Adipocyte (in vitro differentiated cells): ENCODE results near the gene INTU.
"Not testable (repeated sequence)": the region's sequence is repeated elsewhere in the genome, so short reads cannot be mapped to it uniquely, and the experiment has no call there.

Experiments
- DNase-seq: peaks from one replicate; pipeline ENCODE4 v3.0.0-alpha.2; 2015; ENCODE audit warnings: low read depth
- H3K27me3 ChIP-seq: replicated peaks from 2 replicates; pipeline ENCODE4 v1.7.0; 2013; ENCODE audit warnings: mild to moderate bottlenecking, low read length, moderate library complexity; ENCODE audit not compliant: control insufficient read depth, insufficient read depth
- H3K36me3 ChIP-seq: 2 replicates; pipeline ENCODE4 v1.7.0; 2013; ENCODE audit warnings: low read length, mild to moderate bottlenecking, moderate library complexity; ENCODE audit not compliant: control insufficient read depth, insufficient read depth, severe bottlenecking
- H3K4me1 ChIP-seq: 2 replicates; pipeline ENCODE4 v1.7.0; 2013; ENCODE audit warnings: mild to moderate bottlenecking, low read length, moderate library complexity; ENCODE audit not compliant: control insufficient read depth, insufficient read depth
- H3K4me3 ChIP-seq: 2 replicates; pipeline ENCODE4 v1.7.0; 2013; ENCODE audit warnings: mild to moderate bottlenecking, low read length, moderate library complexity
- H3K9ac ChIP-seq: 2 replicates; pipeline ENCODE4 v1.7.0; 2013; ENCODE audit warnings: mild to moderate bottlenecking, low read length, moderate library complexity
- H3K9me3 ChIP-seq: 2 replicates; pipeline ENCODE4 v1.7.0; 2013; ENCODE audit warnings: mild to moderate bottlenecking, low read length, moderate library complexity; ENCODE audit not compliant: control insufficient read depth

The INTU gene

GRCh38 chr4:127632420-127633403 lies at the start of gene INTU:
TSS of gene INTU (plus strand) at chr4:127632957. CDS start at chr4:127633035, 78 bp downstream.
- DNase-seq, result peak; percentile 99
- H3K4me1 ChIP-seq, result peaks cover 10% of the 10 kb centered on the region
- H3K9ac ChIP-seq, result peak within 1 kb of the TSS; percentile 87
- no peaks in the 10 kb centered on the region for H3K27me3 ChIP-seq
- H3K36me3 ChIP-seq, result no peaks in the 10 kb centered on the region
- H3K4me3 ChIP-seq, result peak within 1 kb of the TSS; percentile 90
- no peaks in the 10 kb centered on the region for H3K9me3 ChIP-seq

DNA sequence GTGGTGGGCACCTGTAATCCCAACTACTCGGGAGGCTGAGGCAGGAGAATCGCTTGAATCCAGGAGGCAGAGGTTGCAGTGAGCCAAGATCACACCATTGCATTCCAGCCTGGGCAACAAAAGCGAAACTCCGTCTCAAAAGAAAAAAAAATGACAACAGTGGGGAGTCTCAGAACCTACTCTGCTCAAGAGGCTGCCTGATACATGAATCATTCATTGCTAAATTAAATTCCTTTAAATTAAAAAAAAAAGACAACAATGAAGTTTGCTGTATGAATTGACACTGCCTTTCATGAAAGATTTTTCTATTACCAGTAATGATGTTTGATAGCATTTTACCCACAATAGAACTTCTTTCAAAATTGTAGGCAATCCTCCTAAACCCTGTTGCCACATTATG lies 46.3 kb upstream of the INTU start:
- not testable (repeated sequence) for DNase-seq, H3K4me1 ChIP-seq, H3K27me3 ChIP-seq, H3K9me3 ChIP-seq, H3K4me3 ChIP-seq, H3K9ac ChIP-seq, H3K36me3 ChIP-seq

GRCh38 chr4:127586922-127587571 lies 45.7 kb upstream of the INTU start:
- no peaks in the 10 kb centered on the region for H3K36me3 ChIP-seq
- peaks cover 8% of the 10 kb centered on the region for H3K4me1 ChIP-seq
- H3K27me3 ChIP-seq, result no peaks in the 10 kb centered on the region
- no peaks in the 10 kb centered on the region for H3K9me3 ChIP-seq
- no peak overlapping the region for H3K9ac ChIP-seq
- no peak overlapping the region for H3K4me3 ChIP-seq
- DNase-seq, result peak; percentile 66

DNA sequence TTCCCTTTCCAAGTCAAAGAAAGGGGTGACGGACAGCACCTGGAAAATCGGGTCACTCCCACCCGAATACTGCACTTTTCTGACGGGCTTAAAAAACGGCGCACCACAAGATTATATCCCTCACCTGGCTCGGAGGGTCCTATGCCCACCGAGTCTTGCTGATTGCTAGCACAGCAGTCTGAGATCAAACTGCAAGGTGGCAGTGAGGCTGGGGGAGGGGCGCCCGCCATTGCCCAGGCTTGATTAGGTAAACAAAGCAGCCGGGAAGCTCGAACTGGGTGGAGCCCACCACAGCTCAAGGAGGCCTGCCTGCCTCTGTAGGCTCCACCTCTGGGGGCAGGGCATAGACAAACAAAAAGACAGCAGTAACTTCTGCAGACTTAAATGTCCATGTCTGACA lies 43.6 kb upstream of the INTU start:
- H3K27me3 ChIP-seq, H3K9me3 ChIP-seq, H3K9ac ChIP-seq, DNase-seq, H3K4me1 ChIP-seq, H3K4me3 ChIP-seq, H3K36me3 ChIP-seq: not testable (repeated sequence)

- DNase-seq, result no peak
- Histone ChIP-seq H3K36me3 (no peaks in the 10 kb centered on the region), H3K4me1 (no peaks in the 10 kb centered on the region), H3K27me3 (no peaks in the 10 kb centered on the region), H3K9me3 (no peaks in the 10 kb centered on the region), H3K9ac (no peak overlapping the region), H3K4me3 (no peak overlapping the region)
Observed at GRCh38 chr4:127598656-127599055, 34.1 kb upstream of the INTU start.

DNA sequence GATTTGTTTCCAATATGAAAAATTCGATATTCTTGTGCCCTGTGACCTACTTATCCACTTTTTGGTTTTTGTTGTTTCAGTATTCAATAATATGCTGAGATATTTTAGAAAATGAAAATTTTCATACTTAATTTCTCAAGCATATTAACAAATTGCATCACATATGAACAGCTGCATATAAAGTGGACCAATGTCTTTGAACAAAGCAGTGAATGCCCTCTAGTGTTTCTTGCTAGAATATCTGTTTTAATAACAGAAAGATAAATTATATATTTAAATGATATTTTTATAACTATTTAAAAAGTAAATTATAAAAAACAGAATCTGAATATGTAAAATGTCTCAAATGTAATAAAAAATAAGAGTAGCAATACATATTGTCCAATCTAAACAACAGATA lies 31.7 kb upstream of the INTU start:
- no peaks in the 10 kb centered on the region for H3K4me1 ChIP-seq
- H3K36me3 ChIP-seq, result no peaks in the 10 kb centered on the region
- DNase-seq, result peak; percentile 78
- no peak overlapping the region for H3K4me3 ChIP-seq
- H3K27me3 ChIP-seq, result no peaks in the 10 kb centered on the region
- no peaks in the 10 kb centered on the region for H3K9me3 ChIP-seq
- H3K9ac ChIP-seq, result no peak overlapping the region

DNA sequence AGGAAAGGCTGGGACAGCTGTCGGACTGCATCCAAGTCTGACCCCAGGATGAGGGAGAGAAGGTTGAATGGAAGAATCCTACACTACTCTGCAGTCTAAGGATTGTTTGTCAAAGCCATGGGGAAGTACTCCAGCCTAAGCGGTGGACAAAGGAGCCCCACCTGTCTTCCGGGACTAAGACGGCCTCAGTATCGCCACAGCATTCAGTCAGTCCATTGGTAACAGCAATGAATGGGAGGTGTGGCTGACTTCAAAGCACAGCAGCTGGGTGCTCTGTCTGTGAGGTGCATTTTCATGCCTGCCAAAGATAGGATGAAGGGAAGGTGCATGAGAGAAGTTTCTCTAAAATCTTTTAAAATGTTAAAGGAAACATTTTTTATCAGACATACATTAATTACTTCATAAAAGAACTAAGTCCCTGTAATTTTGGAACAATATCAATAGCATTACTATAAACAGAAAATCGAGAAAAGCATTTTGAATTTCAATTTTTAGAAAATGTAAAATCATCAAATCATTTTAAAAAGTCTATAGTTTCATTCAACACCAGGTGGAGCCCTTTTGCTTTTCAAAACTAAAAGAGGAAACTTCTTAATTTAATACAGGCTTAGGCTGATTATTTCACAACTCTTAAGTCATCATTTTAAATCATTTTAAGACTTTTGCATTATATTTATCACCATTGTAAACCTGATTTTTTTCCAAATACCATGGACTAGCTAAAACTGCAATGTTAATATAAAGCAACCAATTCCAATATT lies 27.6 kb upstream of the INTU start:
- Histone ChIP-seq H3K9me3 (no peaks in the 10 kb centered on the region), H3K9ac (no peak overlapping the region), H3K36me3 (no peaks in the 10 kb centered on the region), H3K4me3 (no peak overlapping the region), H3K27me3 (no peaks in the 10 kb centered on the region), H3K4me1 (no peaks in the 10 kb centered on the region)
- DNase-seq, result peak; percentile 89

DNA sequence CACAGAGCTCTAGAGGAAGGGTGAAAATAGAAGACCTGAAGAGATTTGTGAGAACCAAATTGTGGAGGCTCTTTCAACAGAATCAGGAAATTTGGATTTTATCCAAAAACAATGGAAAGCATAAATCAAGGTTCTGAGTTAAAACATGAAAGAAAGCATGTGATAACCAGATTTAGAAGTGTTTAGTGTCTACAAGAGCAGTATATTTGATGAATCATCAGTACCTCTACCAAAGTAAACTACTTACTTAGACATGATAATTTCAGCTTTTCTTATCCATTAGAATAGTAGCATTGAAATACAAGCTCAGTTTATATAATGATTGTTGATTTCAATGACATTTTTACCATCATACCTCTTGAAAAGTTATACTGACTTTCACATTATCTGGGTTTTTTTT lies 25.9 kb upstream of the INTU start:
- Histone ChIP-seq H3K36me3 (no peaks in the 10 kb centered on the region), H3K27me3 (no peaks in the 10 kb centered on the region), H3K4me1 (no peaks in the 10 kb centered on the region), H3K4me3 (no peak overlapping the region), H3K9ac (no peak overlapping the region), H3K9me3 (no peaks in the 10 kb centered on the region)
- no peak for DNase-seq

DNA sequence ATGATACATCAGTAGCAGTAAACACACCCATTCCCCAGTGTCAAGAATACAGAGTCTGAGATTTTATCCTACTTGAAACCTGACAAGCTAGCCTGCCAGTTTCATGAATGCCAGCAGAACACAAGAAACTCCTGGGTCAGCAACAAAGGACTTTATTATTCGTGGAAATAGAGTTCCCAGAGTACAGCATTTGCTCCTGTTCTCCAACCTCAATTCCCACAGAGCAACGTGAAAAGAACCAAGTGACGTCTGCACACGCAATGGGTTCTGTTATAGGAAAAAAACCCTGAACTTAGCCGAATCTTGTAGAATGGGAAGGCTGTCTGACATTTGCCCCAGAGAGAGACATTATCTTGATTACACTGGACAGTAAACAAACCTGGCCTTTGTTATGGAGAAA lies 23.3 kb upstream of the INTU start:
- H3K4me3 ChIP-seq, result no peak overlapping the region
- no peaks in the 10 kb centered on the region for H3K9me3 ChIP-seq
- no peak for DNase-seq
- no peaks in the 10 kb centered on the region for H3K4me1 ChIP-seq
- no peaks in the 10 kb centered on the region for H3K36me3 ChIP-seq
- H3K27me3 ChIP-seq, result peaks cover under 1% of the 10 kb centered on the region
- H3K9ac ChIP-seq, result no peak overlapping the region

- Histone ChIP-seq H3K9ac (no peak overlapping the region), H3K4me1 (no peaks in the 10 kb centered on the region), H3K27me3 (peaks cover 7% of the 10 kb centered on the region), H3K9me3 (no peaks in the 10 kb centered on the region), H3K36me3 (no peaks in the 10 kb centered on the region), H3K4me3 (no peak overlapping the region)
- DNase-seq, result no peak
Observed at GRCh38 chr4:127610488-127610887, 22.3 kb upstream of the INTU start.

DNA sequence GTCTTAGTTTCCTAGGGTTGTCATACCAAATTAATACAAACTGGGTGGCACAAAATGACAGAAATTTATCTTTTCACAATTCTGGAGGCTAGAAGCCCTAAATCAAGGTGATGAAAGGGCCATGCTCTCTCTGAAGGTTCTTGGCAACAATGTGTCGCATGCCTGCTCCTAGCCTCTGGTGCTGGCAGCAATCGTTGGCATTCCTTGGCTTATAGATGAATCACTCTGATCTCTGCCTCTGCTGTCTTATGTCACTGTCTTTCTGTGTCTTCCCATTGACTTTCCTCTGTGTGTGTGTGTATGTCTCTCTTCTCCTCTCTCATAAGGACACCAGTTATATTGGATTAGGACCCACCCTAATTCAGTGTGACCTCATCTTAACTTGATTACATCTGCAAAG lies 15.9 kb upstream of the INTU start:
- Histone ChIP-seq H3K9ac (no peak overlapping the region), H3K4me3 (no peak overlapping the region), H3K27me3 (peaks cover 29% of the 10 kb centered on the region), H3K36me3 (no peaks in the 10 kb centered on the region), H3K9me3 (peaks cover 3% of the 10 kb centered on the region), H3K4me1 (no peaks in the 10 kb centered on the region)
- no peak for DNase-seq
